AG04449 (cell line): ENCODE data around the gene PARP9.
A peak's percentile ranks its signal among the peaks of the same experiment; 100 is the strongest.
"Not testable (repeated sequence)": the region's sequence is repeated elsewhere in the genome, so short reads cannot be mapped to it uniquely, and the experiment has no call there.

ENCODE experiments used
- CTCF ChIA-PET: fragments of 350-600 bp; formaldehyde crosslinking; extraction: SDS; loops from one replicate; lab custom pipeline; 2021; ENCODE audit warnings: antibody characterized with exemption; lab: Yijun Ruan, JAX
- POLR2A ChIA-PET: fragments of 400-600, 350-600 bp; formaldehyde crosslinking; extraction: SDS; loops from one replicate; lab custom pipeline; 2020; ENCODE audit warnings: antibody characterized with exemption, inconsistent platforms; lab: Yijun Ruan, JAX
- DNase-seq: peaks from one replicate; pipeline ENCODE4 v3.0.0-alpha.2; 2010; ENCODE audit warnings: low read depth, low spot score
- H3K4me3 ChIP-seq: 2 replicates; pipeline ENCODE4 v1.5.1; 2011; ENCODE audit warnings: low read depth, mild to moderate bottlenecking, control low read depth, low read length
- TF ChIP-seq, protein P1 (sequence below): IDR thresholded peaks from one replicate; pipeline ENCODE4 v1.5.1; 2011; ENCODE audit warnings: mild to moderate bottlenecking, moderate library complexity, low read length, control low read depth, inconsistent platforms; ENCODE audit not compliant: insufficient read depth; ENCODE audit errors: missing control alignments

PARP9 gene

DNA sequence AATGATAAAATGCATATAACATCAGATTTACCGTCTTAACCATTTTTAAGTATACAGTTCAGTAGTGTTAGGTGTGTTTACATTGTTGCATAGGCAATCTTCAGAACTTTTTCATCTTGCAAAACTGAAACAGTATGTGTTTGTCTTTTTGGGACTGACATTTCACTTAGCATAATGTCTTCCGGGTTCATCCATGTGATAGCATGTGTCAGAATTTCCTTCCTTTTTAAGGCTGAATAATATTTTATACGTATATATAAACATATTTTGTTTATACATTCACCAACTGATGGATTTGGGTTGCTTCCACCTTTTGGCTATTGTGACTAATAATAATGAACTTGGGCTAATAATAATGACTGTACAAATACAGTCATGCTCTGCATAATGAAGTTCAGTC is 16.4 kb upstream of the PARP9 start:
- no peak for DNase-seq
- CTCF ChIA-PET, result interaction anchor here (0.6 kb wide), 1 partner anchor 98 kb away, joined by 3 read pairs; no protein-coding TSS in a partner anchor
- POLR2A ChIA-PET, result no interaction called here
- no peak overlapping the region for H3K4me3 ChIP-seq
- TF ChIP-seq, protein P1, sequence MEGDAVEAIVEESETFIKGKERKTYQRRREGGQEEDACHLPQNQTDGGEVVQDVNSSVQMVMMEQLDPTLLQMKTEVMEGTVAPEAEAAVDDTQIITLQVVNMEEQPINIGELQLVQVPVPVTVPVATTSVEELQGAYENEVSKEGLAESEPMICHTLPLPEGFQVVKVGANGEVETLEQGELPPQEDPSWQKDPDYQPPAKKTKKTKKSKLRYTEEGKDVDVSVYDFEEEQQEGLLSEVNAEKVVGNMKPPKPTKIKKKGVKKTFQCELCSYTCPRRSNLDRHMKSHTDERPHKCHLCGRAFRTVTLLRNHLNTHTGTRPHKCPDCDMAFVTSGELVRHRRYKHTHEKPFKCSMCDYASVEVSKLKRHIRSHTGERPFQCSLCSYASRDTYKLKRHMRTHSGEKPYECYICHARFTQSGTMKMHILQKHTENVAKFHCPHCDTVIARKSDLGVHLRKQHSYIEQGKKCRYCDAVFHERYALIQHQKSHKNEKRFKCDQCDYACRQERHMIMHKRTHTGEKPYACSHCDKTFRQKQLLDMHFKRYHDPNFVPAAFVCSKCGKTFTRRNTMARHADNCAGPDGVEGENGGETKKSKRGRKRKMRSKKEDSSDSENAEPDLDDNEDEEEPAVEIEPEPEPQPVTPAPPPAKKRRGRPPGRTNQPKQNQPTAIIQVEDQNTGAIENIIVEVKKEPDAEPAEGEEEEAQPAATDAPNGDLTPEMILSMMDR, result no peak

DNA sequence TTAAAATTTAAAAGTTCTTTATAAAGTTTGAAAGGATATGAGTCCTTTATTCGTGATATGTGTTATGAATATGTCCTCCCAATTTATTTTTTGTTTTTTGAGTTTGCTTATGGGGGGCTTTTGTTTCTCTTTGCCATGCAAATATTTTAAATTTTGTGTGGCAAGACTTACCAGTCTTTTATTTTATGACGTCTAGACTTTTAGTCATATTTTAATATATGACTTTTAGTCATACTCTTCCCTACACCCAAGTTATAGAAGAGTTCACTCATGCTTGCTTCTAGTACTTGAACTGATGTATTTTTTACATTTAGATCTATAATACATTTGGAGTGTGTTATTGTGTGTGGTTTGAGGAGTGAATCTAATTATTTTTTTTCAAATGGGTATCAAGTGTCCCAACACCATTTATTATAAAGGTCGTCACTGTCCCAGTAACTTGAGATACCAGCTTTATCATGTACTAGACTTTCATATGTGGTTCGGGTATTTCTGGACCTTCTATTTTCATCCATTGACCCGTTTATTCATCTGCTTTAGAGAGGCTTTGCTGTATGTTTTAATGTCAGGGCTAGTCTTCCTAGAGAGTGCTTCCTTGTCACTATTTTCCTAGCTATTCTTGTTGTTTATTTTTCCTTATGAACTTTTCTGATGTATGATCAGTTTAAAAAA is 14.1 kb upstream of the PARP9 start:
- no peak for DNase-seq
- TF ChIP-seq, protein P1, result no peak
- peak overlapping the region; percentile 49; the same call in 1 of the 2 replicates for H3K4me3 ChIP-seq
- CTCF ChIA-PET, result interaction anchor here (1.2 to 1.5 kb wide), 3 partner anchors 14 to 101 kb away, joined by 3 to 9 read pairs (median 5); partner anchors contain the start of genes DTX3L and PARP9
- POLR2A ChIA-PET, result no interaction called here

DNA sequence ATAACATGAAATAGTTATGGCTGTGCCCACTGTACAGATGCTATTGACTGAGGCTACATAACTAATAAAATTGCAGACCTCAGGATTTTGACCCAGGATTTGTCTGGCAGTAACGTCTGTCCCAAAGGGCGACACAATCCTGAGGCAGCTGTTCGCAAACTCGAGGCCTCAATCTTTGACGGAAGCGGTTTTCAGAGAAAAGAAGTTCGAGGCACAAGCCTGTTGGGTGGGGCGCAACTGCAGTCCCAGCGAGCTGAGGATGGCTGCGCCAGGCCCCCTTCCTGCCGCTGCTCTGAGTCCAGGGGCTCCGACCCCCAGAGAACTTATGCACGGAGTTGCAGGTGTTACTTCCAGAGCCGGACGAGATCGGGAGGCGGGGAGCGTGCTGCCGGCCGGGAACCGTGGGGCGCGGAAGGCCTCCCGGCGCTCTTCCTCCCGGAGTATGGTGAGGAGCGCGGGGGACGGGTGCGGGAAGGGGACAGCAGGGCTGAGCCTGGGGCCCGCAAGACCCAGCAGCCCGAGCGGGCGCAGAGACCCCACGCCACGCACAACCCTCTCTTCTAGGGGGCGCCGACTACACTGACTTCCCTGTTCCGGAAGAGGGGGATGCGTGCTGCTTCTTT is 13.4 kb upstream of the PARP9 start, which contains the start of gene PARP15:
PARP15 (plus strand) TSS at position 242 of the 623 bp plus-strand sequence; CDS start at position 260, 18 bp downstream.
- ChIA-PET POLR2A (no interaction called here), CTCF (no interaction called here)
- TF ChIP-seq, protein P1, result no peak
- peak within 1 kb of the TSS; percentile 49 for H3K4me3 ChIP-seq
- no peak for DNase-seq

DNA sequence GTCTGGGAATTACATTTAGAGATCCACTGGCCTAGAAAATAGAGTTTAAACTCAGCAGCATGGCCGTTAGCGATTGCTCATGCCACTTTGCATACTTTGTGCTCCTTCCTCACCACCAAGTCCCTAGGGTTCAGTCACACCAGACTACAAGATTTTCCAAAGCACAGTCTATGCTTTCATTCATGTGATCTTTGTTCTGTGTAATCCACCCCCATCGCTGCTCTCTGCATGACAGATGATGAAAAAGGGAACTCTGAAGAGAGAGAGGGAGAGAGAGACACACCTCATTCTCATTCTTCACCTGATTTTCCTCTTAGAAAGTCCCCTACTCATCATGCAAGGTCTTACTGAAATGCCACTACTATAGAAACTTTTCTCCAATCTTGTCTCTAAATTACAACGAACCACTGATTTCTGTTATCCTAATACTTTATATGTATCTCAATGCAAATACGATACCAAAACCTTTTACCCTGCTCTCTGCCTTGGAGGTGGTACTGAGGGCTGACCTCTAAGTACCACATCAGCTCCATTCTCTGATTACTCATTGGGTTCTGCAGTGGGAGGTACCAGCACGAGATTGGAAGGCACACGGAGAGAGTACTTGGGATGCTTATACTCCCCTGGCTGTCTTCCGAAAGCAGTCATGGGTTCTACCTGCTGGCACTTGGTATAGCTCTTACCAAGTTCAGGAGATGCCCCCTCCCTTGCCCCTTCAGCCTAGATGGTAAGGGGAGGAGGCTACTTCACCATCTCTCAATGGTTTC is 12.3 kb upstream of the PARP9 start:
- H3K4me3 ChIP-seq, result no peak overlapping the region
- POLR2A ChIA-PET, result no interaction called here
- CTCF ChIA-PET, result interaction anchor here (0.6 to 1.6 kb wide), 2 partner anchors 14 to 103 kb away, joined by 3 to 5 read pairs; no protein-coding TSS in a partner anchor
- TF ChIP-seq, protein P1, result no peak
- DNase-seq, result no peak

DNA sequence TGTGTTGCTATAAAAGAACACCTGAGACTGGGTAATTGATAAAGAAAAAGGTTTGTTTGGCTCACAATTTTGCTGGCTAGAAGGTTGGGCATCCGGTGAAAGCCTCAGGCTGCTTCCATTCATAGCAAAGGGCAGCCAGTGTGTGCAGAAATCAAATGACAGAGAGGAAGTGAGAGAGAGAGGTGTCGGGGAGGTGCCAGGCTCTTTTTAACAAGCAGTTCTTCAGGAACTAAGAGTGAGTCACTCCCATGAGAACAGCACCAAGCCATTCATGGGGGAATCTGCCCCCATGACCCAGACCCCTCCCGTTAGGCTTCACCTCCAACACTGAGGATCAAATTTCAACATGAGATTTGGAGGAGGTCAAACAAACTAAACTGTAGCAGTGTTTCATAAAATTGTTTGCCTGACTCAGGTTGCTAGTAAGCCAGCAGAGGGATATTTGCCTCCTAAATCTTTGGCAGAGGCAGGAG is 8.9 kb upstream of the PARP9 start:
- ChIA-PET POLR2A (no interaction called here), CTCF (interaction anchor here (1.3 to 2.3 kb wide), 2 partner anchors 105 to 106 kb away, joined by 3 to 6 read pairs; no protein-coding TSS in a partner anchor)
- no peak for DNase-seq
- H3K4me3 ChIP-seq, result no peak overlapping the region
- TF ChIP-seq, protein P1, result no peak

DNA sequence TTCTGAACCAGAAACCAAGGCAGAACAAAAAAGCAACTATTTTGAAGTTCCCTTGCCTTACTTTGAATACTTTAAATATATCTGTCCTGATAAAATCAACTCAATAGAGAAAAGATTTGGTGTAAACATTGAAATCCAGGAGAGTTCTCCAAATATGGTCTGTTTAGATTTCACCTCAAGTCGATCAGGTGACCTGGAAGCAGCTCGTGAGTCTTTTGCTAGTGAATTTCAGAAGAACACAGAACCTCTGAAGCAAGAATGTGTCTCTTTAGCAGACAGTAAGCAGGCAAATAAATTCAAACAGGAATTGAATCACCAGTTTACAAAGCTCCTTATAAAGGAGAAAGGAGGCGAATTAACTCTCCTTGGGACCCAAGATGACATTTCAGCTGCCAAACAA is 4.7 kb upstream of the PARP9 start:
- no peak overlapping the region for H3K4me3 ChIP-seq
- POLR2A ChIA-PET, result no interaction called here
- CTCF ChIA-PET, result interaction anchor here (0.9 kb wide), 1 partner anchor 9 kb away, joined by 3 read pairs; no protein-coding TSS in a partner anchor
- TF ChIP-seq, protein P1, result no peak
- no peak for DNase-seq

DNA sequence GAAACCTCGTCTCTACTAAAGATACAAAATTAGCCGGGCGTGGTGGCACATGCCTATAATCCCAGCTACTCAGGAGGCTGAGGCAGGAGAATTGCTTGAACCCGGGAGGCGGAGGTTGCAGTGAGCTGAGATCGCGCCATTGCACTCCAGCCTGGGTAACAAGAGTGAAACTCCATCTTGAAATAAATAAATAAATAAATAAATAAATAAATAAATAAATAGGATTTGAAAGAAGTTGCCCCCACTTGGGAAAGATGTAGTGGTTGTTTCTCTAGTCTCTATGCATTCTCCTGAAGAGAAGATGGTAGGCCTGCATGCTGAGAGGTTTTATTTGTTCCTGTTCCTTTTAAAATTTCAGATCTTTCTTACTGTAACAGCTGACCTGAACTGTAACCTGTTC is 4.0 kb upstream of the PARP9 start:
- DNase-seq, POLR2A ChIA-PET, CTCF ChIA-PET, H3K4me3 ChIP-seq: not testable (repeated sequence)
